Stomach (tissue), 9 donors: ENCODE data around the gene CDK10. TPM values are rescaled to one million over a fixed set of nuclear protein-coding genes. Genes with fewer than 3 reads are reported as not detected.
A peak's percentile ranks its signal among the peaks of the same experiment; 100 is the strongest.
"Not testable (repeated sequence)": the region's sequence is repeated elsewhere in the genome, so short reads cannot be mapped to it uniquely, and the experiment has no call there.

Source experiments
- DNase-seq, 2 donors: peaks; one replicate each; pipeline versions ENCODE4 v3.0.0 to v3.0.0-alpha.2; 2013 to 2019
- H3K27ac ChIP-seq, 5 donors: fragments of 200-600 bp in 4 of 5; sonication (generic) in 4 of 5; one replicate each; pipeline ENCODE4 v1.5.1; 2013 to 2019; ENCODE audit warnings: mild to moderate bottlenecking in 1 of 5, moderate library complexity in 1 of 5
- H3K27me3 ChIP-seq, 3 donors: fragments of 200-600 bp; sonication (generic); one replicate each; pipeline ENCODE4 v1.5.1; 2017 to 2019; ENCODE audit warnings: mixed run types in 1 of 3
- H3K36me3 ChIP-seq, 4 donors: fragments of 200-600 bp; sonication (generic); 1 replicate in 3 of 4; 2 replicates in 1 of 4; pipeline ENCODE4 v1.5.1; 2016 to 2019
- H3K4me1 ChIP-seq, 4 donors: fragments of 200-600 bp; sonication (generic); one replicate each; pipeline ENCODE4 v1.5.1; 2016 to 2019
- H3K4me3 ChIP-seq, 4 donors: fragments of 200-600 bp; sonication (generic) in 3 of 4; one replicate each; pipeline ENCODE4 v1.5.1; 2016 to 2019; ENCODE audit warnings: mild to moderate bottlenecking in 1 of 4
- H3K9me3 ChIP-seq, 4 donors: fragments of 200-600 bp; sonication (generic); one replicate each; pipeline ENCODE4 v1.5.1; 2016 to 2019
- EP300 ChIP-seq: sonication (generic); formaldehyde crosslinking; IDR thresholded peaks from one replicate; pipeline ENCODE4 v1.6.1; 2017; ENCODE audit warnings: antibody characterized with exemption
- POLR2A ChIP-seq, 4 donors: fragments of 450-650 bp; IDR thresholded peaks; one replicate each; pipeline ENCODE4 v1.6.1; 2016; ENCODE audit warnings: antibody characterized with exemption in 4 of 4, control low read depth in 2 of 4, mild to moderate bottlenecking in 1 of 4, moderate library complexity in 1 of 4
- POLR2AphosphoS5 ChIP-seq, 3 donors: sonication (generic); formaldehyde crosslinking; IDR thresholded peaks; one replicate each; pipeline ENCODE4 v1.6.1; 2016; ENCODE audit warnings: antibody characterized with exemption in 3 of 3
- WGBS, 5 donors: extraction: QIAGEN DNeasy Blood & Tissue Kit in 3 of 5; methylation state at CpG; one replicate each; pipeline versions ENCODE4 v1.1.5 to v1.1.7; 2013 to 2018; 5-methylcytosine and 5-hydroxymethylcytosine counted together
- intact Hi-C: fragments of 100-400 bp; cut with DNase I; formaldehyde crosslinking; loops from one replicate; pipeline ENCODE4 v1.15.1; 2023; ENCODE audit warnings: low total_unique reads
- polyA plus RNA-seq, 3 donors: library from polyadenylated mRNA; stranded (reverse); fragments of 200-250 nt; gene quantifications; one replicate each; pipeline ENCODE4 v1.2.3, GENCODE V29; 2013
- total RNA-seq, 5 donors: library from RNA; depleted of rRNA; stranded (reverse); fragments of >200 nt; gene quantifications; one replicate each; pipeline versions ENCODE4 v1.1.0 to v1.2.3, GENCODE V29; 2014 to 2016
- TF ChIP-seq, protein P1 (sequence below), 7 experiments: fragments of 450-650 bp in 4 of 7; fragments of 200-600 bp in 3 of 7; sonication (generic) in 3 of 7; IDR thresholded peaks; one replicate each; pipeline ENCODE4 v1.5.1; 2016 to 2019; ENCODE audit warnings: antibody characterized with exemption in 7 of 7, control low read depth in 2 of 7, mild to moderate bottlenecking in 1 of 7
- donor health status: healthy with polysubstance abuse.
- donor health status: Bipolar disorder and iron deficiency.
- donor health status: healthy.

Gene CDK10
- total and polyA plus RNA-seq, 8 donors: 40.9 to 256 (median 86.4) TPM

DNA sequence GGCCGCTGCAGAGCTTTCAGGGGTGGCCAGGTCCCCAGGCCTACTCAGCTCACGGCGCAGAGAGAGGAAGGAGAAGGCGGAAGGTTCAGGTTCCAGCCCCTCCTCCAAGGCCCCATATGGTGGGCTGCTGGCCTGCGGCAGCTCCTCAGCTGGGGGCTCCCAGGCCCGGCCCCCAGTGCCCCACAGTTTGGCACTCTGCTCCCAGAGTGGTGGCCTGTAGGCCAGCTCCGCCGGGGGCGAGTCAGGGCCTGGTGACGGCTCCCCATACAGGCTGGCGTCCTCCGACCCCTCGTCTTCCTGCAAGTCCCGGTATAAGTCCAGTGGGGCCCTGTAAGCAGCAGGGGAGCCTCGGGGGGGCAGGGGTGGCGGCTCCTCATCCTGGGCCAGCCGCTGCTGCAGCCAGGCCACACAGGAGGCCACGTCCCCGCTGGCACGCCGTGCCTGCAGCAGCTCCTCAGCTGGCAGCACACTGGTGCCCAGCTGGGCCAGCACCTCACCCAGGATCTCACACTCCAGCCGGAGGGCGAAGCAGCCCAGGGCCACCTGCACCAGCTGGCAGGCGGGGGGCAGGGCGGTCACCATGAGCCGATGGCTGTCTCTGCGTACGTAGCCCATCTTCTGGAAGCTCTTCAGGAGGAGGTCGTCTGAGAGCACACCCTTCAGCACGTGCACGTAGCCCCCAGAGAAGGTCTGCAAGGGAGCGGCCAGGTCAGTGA lies 11.3 kb downstream of the CDK10 start:
- intact Hi-C loops: no loop called here
- H3K4me1 ChIP-seq: peaks cover 28 to 56% (median 41%) of the 10 kb centered on the region in 4 donors
- TF ChIP-seq EP300 (no peak), POLR2A (IDR thresholded peaks at IDR 0.05) (no peak), POLR2AphosphoS5 (IDR thresholded peaks at IDR 0.05) (no peak)
- TF ChIP-seq, protein P1, sequence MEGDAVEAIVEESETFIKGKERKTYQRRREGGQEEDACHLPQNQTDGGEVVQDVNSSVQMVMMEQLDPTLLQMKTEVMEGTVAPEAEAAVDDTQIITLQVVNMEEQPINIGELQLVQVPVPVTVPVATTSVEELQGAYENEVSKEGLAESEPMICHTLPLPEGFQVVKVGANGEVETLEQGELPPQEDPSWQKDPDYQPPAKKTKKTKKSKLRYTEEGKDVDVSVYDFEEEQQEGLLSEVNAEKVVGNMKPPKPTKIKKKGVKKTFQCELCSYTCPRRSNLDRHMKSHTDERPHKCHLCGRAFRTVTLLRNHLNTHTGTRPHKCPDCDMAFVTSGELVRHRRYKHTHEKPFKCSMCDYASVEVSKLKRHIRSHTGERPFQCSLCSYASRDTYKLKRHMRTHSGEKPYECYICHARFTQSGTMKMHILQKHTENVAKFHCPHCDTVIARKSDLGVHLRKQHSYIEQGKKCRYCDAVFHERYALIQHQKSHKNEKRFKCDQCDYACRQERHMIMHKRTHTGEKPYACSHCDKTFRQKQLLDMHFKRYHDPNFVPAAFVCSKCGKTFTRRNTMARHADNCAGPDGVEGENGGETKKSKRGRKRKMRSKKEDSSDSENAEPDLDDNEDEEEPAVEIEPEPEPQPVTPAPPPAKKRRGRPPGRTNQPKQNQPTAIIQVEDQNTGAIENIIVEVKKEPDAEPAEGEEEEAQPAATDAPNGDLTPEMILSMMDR (IDR thresholded peaks at IDR 0.05): no peak
- 81 to 88% (median 83%) methylated on average over 25 to 32 of the region's 32 CpGs for WGBS, 5 donors
- peaks cover 18 to 54% (median 52%) of the 10 kb centered on the region in 4 donors for H3K36me3 ChIP-seq
- peak in 1 of 2 donors; percentile 24 for DNase-seq
- peaks cover 0 to 18% (median 0%) of the 10 kb centered on the region in 3 donors for H3K27me3 ChIP-seq
- H3K9me3 ChIP-seq: no peaks in the 10 kb centered on the region
- H3K4me3 ChIP-seq: no peak overlapping the region
- no peak overlapping the region for H3K27ac ChIP-seq

- H3K9me3 ChIP-seq, DNase-seq, H3K4me3 ChIP-seq, intact Hi-C loops, H3K27ac ChIP-seq: not testable (repeated sequence)
- H3K36me3 ChIP-seq: peaks cover 9 to 45% (median 42%) of the 10 kb centered on the region in 4 donors
- H3K4me1 ChIP-seq: peaks cover 28 to 56% (median 41%) of the 10 kb centered on the region in 4 donors
- WGBS, 5 donors: 96 to 97% (median 97%) methylated on average over 14 of the region's 14 CpGs
- peaks cover 0 to 22% (median 0%) of the 10 kb centered on the region in 3 donors for H3K27me3 ChIP-seq
Observed at GRCh38 chr16:89698717-89699116, 12.2 kb downstream of the CDK10 start.

- not testable (repeated sequence) for DNase-seq, H3K9me3 ChIP-seq
- Histone ChIP-seq H3K27ac (peak overlapping the region; percentile 89 to 99 (median 94)), H3K4me3 (peak overlapping the region; percentile 70 to 80 (median 74)), H3K36me3 (peaks cover 0 to 36% (median 33%) of the 10 kb centered on the region in 4 donors), H3K27me3 (peaks cover 0 to 28% (median 0%) of the 10 kb centered on the region in 3 donors), H3K4me1 (peaks cover 28 to 56% (median 41%) of the 10 kb centered on the region in 4 donors)
- intact Hi-C loops: loop anchor here (10.0 kb wide), 1 partner anchor 165 kb away; no protein-coding TSS in a partner anchor
- 50 to 57% (median 53%) methylated on average over 14 to 18 of the region's 18 CpGs for WGBS, 5 donors
Observed at GRCh38 chr16:89699629-89700099, 13.2 kb downstream of the CDK10 start.

DNA sequence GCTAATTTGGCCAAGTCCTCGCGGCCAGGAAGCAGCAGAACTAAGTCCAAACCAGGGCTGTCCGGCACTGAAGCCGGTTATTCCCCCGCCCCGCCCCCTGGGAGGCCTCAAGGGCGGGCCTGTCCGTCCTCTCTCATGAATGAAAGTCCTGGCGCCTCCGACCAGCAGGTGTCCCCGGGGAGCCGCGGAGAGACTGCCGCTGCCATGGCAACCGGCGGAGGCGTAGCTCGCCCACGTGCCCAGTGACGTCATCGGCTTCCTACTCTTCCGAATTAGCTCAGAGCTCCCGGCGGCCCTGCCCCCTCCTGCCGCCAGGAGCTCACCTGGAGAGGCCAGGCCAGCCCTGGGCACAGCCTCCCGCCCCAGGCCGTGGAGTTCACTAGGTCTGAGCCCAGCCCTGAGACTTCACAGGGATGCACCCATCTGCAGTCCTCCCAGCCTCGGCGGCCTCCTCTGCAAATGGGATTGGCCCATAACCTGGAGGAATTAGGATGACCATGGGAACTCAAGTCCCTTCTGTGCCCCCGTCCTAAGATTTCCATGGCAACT lies 13.7 kb downstream of the CDK10 start:
- H3K27me3 ChIP-seq: peaks cover 0 to 29% (median 0%) of the 10 kb centered on the region in 3 donors
- TF ChIP-seq, protein P1 (IDR thresholded peaks at IDR 0.05): peak in 6 of 7 experiments; percentile 43 to 91 (median 76)
- no peak for TF ChIP-seq POLR2A (IDR thresholded peaks at IDR 0.05)
- TF ChIP-seq POLR2AphosphoS5 (IDR thresholded peaks at IDR 0.05): peak; percentile 59 to 84 (median 66)
- H3K4me3 ChIP-seq: peak overlapping the region; percentile 70 to 80 (median 74)
- intact Hi-C loops: loop anchor here (10.0 kb wide), 1 partner anchor 165 kb away; no protein-coding TSS in a partner anchor
- peak; percentile 99 to 100 for DNase-seq
- WGBS, 5 donors: 0 to 1% (median 1%) methylated on average over 11 to 30 of the region's 30 CpGs
- H3K36me3 ChIP-seq: peaks cover 0 to 30% (median 28%) of the 10 kb centered on the region in 4 donors
- H3K9me3 ChIP-seq: no peaks in the 10 kb centered on the region
- peak overlapping the region; percentile 89 to 99 (median 94) for H3K27ac ChIP-seq
- peaks cover 28 to 56% (median 41%) of the 10 kb centered on the region in 4 donors for H3K4me1 ChIP-seq

GRCh38 chr16:89700649-89701424 lies 14.3 kb downstream of the CDK10 start:
- H3K4me1 ChIP-seq: peaks cover 28 to 53% (median 44%) of the 10 kb centered on the region in 4 donors
- peaks cover 0 to 24% (median 21%) of the 10 kb centered on the region in 4 donors for H3K36me3 ChIP-seq
- H3K4me3 ChIP-seq: peak overlapping the region; percentile 70 to 80 (median 74)
- H3K27me3 ChIP-seq: peaks cover 0 to 29% (median 0%) of the 10 kb centered on the region in 3 donors
- TF ChIP-seq POLR2AphosphoS5 (IDR thresholded peaks at IDR 0.05) (peak in 2 of 3 donors; percentile 18 to 41), POLR2A (IDR thresholded peaks at IDR 0.05) (no peak), EP300 (no peak)
- TF ChIP-seq, protein P1 (IDR thresholded peaks at IDR 0.05): peak in 1 of 7 experiments; percentile 4
- intact Hi-C loops: loop anchor here (10.0 kb wide), 1 partner anchor 164 kb away; no protein-coding TSS in a partner anchor
- H3K9me3 ChIP-seq: no peaks in the 10 kb centered on the region
- H3K27ac ChIP-seq: peak overlapping the region; percentile 89 to 99 (median 94)
- DNase-seq: peak; percentile 76 to 92
- 1 to 2% (median 1%) methylated on average over 41 to 78 of the region's 78 CpGs; no CpG with 5 or more reads in 1 of the 5 donors for WGBS, 5 donors
